Nephron (organoid): ENCODE results near the gene NGB.

Source experiments
- H3K27ac Mint-ChIP-seq, 3 experiments: 2 replicates each; pipeline ENCODE4 v1.8.0; 2020; ENCODE audit warnings: mixed read lengths in 3 of 3, mild to moderate bottlenecking in 2 of 3, moderate library complexity in 1 of 3
- H3K27me3 Mint-ChIP-seq: 2 replicates; pipeline ENCODE4 v1.8.0; 2021; ENCODE audit warnings: low read depth, mild to moderate bottlenecking, moderate library complexity, mixed read lengths
- H3K36me3 Mint-ChIP-seq: 2 replicates; pipeline ENCODE4 v1.8.0; 2020; ENCODE audit warnings: low read depth, mixed read lengths
- H3K4me1 Mint-ChIP-seq: 2 replicates; pipeline ENCODE4 v1.8.0; 2020; ENCODE audit warnings: mixed read lengths
- H3K4me3 Mint-ChIP-seq, 3 experiments: 2 replicates each; pipeline ENCODE4 v1.8.0; 2020; ENCODE audit warnings: mild to moderate bottlenecking in 3 of 3, mixed read lengths in 3 of 3, moderate library complexity in 2 of 3
- H3K9me3 Mint-ChIP-seq: 2 replicates; pipeline ENCODE4 v1.8.0; 2020; ENCODE audit warnings: mixed read lengths
- TF ChIP-seq, protein P1 (sequence below), 3 experiments: fragments of 200-600 bp; sonication (generic); IDR thresholded peaks; one replicate each; pipeline ENCODE4 v1.5.0; 2021; ENCODE audit warnings: antibody characterized with exemption in 3 of 3; ENCODE audit not compliant: unreplicated experiment in 3 of 3

The NGB gene

DNA sequence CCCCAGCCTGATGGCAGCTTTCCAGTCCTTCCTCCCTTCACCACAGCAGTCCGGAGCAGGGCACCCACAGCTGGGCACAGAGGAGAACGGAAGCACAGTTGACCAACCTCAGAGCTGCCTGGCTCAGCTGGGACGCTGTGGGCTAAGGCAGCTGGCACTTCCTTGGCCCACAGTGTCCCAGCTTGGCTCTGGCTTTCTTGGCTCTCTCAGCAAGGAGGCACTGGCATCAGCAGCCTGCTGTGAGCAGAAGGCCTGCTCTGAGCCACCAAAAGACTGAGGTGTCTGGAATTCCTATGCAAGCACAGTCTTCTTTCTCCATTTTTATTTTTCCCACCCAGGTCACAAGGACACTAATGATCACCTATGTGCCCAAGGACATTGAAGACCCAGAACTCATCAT, 32.6 kb downstream of the NGB start:
- Mint-ChIP-seq H3K27me3 (peaks cover 12% of the 10 kb centered on the region), H3K27ac (no peak overlapping the region), H3K9me3 (no peaks in the 10 kb centered on the region), H3K4me3 (no peak overlapping the region), H3K36me3 (no peaks in the 10 kb centered on the region), H3K4me1 (no peaks in the 10 kb centered on the region)
- TF ChIP-seq, protein P1, sequence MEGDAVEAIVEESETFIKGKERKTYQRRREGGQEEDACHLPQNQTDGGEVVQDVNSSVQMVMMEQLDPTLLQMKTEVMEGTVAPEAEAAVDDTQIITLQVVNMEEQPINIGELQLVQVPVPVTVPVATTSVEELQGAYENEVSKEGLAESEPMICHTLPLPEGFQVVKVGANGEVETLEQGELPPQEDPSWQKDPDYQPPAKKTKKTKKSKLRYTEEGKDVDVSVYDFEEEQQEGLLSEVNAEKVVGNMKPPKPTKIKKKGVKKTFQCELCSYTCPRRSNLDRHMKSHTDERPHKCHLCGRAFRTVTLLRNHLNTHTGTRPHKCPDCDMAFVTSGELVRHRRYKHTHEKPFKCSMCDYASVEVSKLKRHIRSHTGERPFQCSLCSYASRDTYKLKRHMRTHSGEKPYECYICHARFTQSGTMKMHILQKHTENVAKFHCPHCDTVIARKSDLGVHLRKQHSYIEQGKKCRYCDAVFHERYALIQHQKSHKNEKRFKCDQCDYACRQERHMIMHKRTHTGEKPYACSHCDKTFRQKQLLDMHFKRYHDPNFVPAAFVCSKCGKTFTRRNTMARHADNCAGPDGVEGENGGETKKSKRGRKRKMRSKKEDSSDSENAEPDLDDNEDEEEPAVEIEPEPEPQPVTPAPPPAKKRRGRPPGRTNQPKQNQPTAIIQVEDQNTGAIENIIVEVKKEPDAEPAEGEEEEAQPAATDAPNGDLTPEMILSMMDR (IDR thresholded peaks at IDR 0.05; ENCODE audit: unreplicated experiment in 3 of 3), result no peak

DNA sequence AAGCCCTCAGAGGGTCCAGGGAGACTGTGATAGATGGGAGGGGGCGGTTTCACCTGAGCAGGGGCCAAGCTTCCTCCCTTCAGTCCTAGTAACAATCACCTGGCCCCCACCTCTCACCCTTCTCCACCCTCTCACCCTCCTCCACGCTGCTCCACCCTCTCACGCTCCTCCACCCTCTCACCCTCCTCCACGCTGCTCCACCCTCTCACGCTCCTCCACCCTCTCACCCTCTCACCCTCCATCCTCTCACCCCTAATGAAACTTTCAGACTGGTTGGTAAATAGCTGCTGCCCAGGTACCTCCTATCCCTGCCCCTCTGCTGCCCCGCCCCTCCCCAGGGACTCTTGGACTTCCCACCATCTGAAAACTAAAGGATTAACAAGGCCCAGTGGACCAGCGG, 34.2 kb downstream of the NGB start:
- Mint-ChIP-seq H3K36me3 (no peaks in the 10 kb centered on the region), H3K27me3 (peaks cover 13% of the 10 kb centered on the region), H3K4me3 (no peak overlapping the region), H3K4me1 (no peaks in the 10 kb centered on the region), H3K9me3 (peaks cover under 1% of the 10 kb centered on the region), H3K27ac (no peak overlapping the region)
- TF ChIP-seq, protein P1 (IDR thresholded peaks at IDR 0.05; ENCODE audit: unreplicated experiment in 3 of 3), result no peak

DNA sequence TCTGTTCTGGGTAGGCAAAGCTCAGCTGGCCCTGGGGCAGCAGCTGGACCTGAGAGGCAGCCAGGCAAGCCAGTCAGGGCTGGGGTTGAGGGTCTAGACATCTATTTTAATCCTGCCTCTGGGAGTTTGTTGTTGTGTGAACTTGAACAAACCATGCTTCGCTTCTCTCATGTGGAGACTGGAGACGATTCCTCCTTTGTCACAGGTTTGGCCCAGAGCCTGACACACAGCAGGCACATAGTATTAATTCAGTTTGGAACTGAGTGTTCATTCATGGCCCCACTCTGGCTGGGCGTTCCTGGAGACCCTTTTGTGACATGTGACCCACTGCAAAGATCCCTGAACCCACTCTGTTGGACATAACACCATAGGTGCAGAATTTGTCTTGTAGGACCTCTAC, 39.3 kb downstream of the NGB start:
- Mint-ChIP-seq H3K27ac (no peak overlapping the region), H3K9me3 (peaks cover 5% of the 10 kb centered on the region), H3K4me3 (no peak overlapping the region), H3K27me3 (peaks cover 11% of the 10 kb centered on the region), H3K4me1 (no peaks in the 10 kb centered on the region), H3K36me3 (no peaks in the 10 kb centered on the region)
- TF ChIP-seq, protein P1 (IDR thresholded peaks at IDR 0.05; ENCODE audit: unreplicated experiment in 3 of 3), result no peak

DNA sequence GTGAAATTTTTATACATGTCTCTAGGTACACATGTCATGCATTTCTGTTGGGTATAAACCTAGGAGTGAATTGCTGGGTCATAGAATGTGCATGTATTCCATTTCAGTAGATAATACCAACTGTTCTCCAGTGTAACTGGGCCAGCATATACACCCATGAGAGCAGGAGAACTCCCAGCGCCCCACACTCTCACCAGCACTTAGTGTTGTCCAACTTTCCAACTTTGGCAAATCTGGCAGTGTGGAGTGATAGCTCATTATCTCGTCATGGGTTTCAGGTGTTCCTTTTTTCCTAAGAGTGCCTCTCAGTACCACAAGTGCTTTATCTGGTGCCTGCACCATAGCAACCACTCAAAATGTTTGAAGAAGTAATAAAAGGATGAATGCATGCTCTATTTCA, 40.1 kb downstream of the NGB start:
- Mint-ChIP-seq H3K27me3 (peaks cover 15% of the 10 kb centered on the region), H3K9me3 (peaks cover 5% of the 10 kb centered on the region), H3K27ac (no peak overlapping the region), H3K4me3 (no peak overlapping the region), H3K4me1 (no peaks in the 10 kb centered on the region), H3K36me3 (no peaks in the 10 kb centered on the region)
- TF ChIP-seq, protein P1 (IDR thresholded peaks at IDR 0.05; ENCODE audit: unreplicated experiment in 3 of 3), result no peak

DNA sequence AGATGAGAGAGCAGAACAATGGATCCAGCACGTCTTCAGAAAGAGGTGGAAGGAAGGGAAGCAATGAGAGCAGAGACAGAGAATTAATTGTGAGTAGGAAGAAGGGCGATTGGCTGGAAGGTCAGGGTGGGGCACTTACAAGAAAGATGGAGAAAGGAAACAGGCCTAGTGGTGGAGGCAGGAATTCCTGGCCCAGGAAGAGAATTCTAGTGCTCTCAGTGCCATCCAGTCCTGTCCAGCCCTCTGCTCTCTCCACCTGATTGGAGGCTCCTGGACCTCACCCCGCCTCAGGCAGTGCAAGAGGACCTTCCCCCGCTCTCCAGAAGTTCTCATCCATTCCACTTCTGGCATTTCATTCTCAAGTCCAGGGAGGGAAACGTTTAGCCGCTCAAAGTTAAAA, 43.0 kb downstream of the NGB start:
- TF ChIP-seq, protein P1 (IDR thresholded peaks at IDR 0.05; ENCODE audit: unreplicated experiment in 3 of 3), result no peak
- H3K4me3 Mint-ChIP-seq, result no peak overlapping the region

DNA sequence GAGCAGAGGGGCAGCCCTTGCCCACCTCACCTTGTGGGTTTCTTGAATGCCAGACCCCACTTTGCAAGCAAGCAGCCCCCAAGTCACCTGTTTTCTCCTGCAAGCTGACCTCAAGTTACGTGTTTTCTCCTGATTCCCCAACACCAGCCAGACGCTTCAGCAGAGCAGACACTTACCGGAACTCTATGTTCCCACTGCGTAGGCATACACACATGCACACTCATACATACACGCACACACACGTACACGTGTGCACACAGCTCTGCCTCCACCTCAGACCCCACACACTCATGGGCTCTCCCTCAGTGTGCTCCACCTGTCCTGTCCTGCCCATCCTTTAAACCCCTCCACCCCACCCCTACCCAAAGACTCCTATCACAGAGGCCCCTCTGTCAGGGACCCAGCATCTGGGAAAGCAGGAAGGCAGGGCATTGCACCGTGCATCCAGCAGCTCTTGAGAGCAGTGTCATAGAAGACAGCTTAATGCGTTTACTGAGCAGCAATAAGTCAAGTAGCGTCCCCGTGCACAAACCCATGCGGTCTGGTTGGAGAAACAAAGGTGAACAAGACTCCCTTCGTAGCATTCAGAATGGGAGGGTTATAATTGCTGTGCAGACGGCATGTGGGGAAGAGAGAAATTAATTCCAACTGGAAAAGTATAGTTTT, 45.0 kb downstream of the NGB start:
- H3K4me3 Mint-ChIP-seq, result no peak overlapping the region
- no peaks in the 10 kb centered on the region for H3K36me3 Mint-ChIP-seq
- TF ChIP-seq, protein P1 (IDR thresholded peaks at IDR 0.05; ENCODE audit: unreplicated experiment in 3 of 3), result no peak
- H3K4me1 Mint-ChIP-seq, result no peaks in the 10 kb centered on the region
- peaks cover 43% of the 10 kb centered on the region for H3K27me3 Mint-ChIP-seq
- H3K27ac Mint-ChIP-seq, result no peak overlapping the region
- H3K9me3 Mint-ChIP-seq, result no peaks in the 10 kb centered on the region

More for the DNA sequence above, 43.0 kb downstream of the NGB start:
- Mint-ChIP-seq H3K4me1 (no peaks in the 10 kb centered on the region), H3K9me3 (peaks cover 5% of the 10 kb centered on the region), H3K27ac (no peak overlapping the region), H3K27me3 (peaks cover 31% of the 10 kb centered on the region), H3K36me3 (no peaks in the 10 kb centered on the region)
